GM19395 (cell line): Measurements from ENCODE around the gene NRIP2.
A peak's percentile ranks its signal among the peaks of the same experiment; 100 is the strongest.

Experiments used
- ATAC-seq: cut with Tn5 transposase; IDR thresholded peaks from one replicate; pipeline ENCODE4 v1.9.1; 2021; ENCODE audit warnings: mild to moderate bottlenecking, moderate library complexity; ENCODE audit not compliant: unreplicated experiment

NRIP2 gene

GRCh38 chr12:2783936-2784600, 50.8 kb downstream of the NRIP2 start:
- ATAC-seq, result peak; percentile 56

GRCh38 chr12:2779281-2779680, 55.6 kb downstream of the NRIP2 start:
- ATAC-seq, result no peak

DNA sequence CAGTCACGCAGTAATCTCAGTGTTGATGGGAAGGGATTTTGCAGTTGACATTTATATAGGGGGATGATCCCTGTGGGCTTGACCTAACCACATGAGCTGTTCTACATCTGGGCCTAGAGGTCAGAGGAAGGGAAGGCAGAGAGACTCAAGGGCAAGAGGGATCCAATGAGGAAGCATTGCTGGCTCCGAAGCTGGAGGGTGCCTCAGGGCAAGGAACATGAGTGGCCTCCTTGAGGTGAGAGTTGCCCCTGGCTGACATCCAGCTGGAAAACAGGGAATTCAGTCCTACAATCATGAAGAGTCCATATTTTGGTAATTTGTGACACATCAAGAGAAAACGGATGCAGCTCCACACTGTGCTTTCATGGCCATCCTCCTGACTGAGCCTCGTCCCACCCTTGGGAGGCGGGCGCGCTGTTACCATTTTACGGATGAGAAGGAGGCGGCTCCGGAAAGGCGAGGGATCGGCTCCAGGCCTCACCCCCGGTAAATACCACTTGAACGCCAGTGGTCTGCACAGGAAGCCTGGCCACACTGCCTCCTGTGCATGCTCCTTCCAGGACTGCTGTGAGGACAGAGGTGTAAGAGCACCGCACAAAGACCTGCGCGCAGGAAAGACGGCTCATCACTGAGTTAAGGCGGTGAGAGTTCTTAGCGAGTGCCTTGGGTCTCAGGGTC, 58.6 kb downstream of the NRIP2 start:
- no peak for ATAC-seq

DNA sequence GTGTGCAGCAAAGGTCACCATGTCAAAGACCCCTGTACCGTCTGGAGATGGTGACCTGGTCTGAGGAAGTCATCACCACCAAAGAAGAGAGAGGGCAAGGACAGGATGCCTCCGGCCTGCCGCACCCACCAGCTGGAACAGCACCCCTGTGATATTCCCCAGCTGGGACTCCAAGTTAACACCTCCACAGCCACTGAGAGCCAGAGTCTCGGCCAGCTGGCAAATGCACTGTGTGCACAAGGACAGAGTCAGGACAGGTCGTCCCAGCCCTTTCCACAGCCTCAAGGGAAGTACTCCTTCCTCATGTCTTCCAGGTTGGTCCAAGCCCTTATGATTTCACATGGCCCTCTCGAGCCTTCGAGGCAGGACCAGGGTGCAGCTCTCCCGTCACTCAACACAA, 59.4 kb downstream of the NRIP2 start:
- ATAC-seq, result no peak
